PC-9 (cell line): Measurements from ENCODE around the gene PDE4D. TPM values are rescaled to one million over a fixed set of nuclear protein-coding genes. Genes with fewer than 3 reads are reported as not detected.

Experiments
- BruUV-seq: library from RNA; stranded (reverse); fragments of 400-500 nt; replicated peaks from 2 replicates; lab custom pipeline; 2021; lab: Mats Ljungman, UMichigan
- CTCF ChIA-PET: fragments of 300-600 bp; sonication (Branson Sonifier 250); formaldehyde crosslinking; loops from one replicate; lab custom pipeline; 2022; ENCODE audit warnings: antibody characterized with exemption; lab: Charles Lee
- POLR2A ChIA-PET: fragments of 300-600 bp; sonication (Branson Sonifier 250); formaldehyde crosslinking; loops from one replicate; lab custom pipeline; 2022; ENCODE audit warnings: antibody characterized with exemption; ENCODE audit not compliant: unreplicated experiment; lab: Charles Lee
- DNase-seq, 2 experiments: peaks; one replicate each; pipeline versions ENCODE4 v3.0.0 to v3.0.0-alpha.2; 2015 to 2022; ENCODE audit warnings: mixed read lengths in 1 of 2
- H2AFZ ChIP-seq: fragments of 200-600 bp; sonication (generic); 2 replicates; pipeline ENCODE4 v1.8.1; 2017; ENCODE audit warnings: antibody characterized with exemption
- H3F3A ChIP-seq: fragments of 200-600 bp; sonication (generic); 2 replicates; pipeline ENCODE4 v1.8.1; 2017; ENCODE audit warnings: antibody characterized with exemption, mild to moderate bottlenecking, low read depth; ENCODE audit not compliant: insufficient read depth
- H3K27ac ChIP-seq: fragments of 200-600 bp; sonication (generic); 2 replicates; pipeline ENCODE4 v1.6.1; 2016; ENCODE audit warnings: mixed run types
- H3K27me3 ChIP-seq: fragments of 200-600 bp; sonication (generic); 2 replicates; pipeline ENCODE4 v1.6.1; 2016; ENCODE audit warnings: low read depth, mixed run types; ENCODE audit not compliant: insufficient read depth
- H3K36me3 ChIP-seq: fragments of 200-600 bp; sonication (generic); 2 replicates; pipeline ENCODE4 v1.6.1; 2016; ENCODE audit warnings: low read depth, mixed run types
- H3K4me1 ChIP-seq: fragments of 200-600 bp; sonication (generic); replicated peaks from 2 replicates; pipeline ENCODE4 v1.6.1; 2016; ENCODE audit warnings: mixed run types; ENCODE audit not compliant: insufficient read depth
- H3K4me2 ChIP-seq: fragments of 200-600 bp; sonication (generic); 2 replicates; pipeline ENCODE4 v1.6.1; 2017; ENCODE audit warnings: mixed run types
- H3K4me3 ChIP-seq: fragments of 200-600 bp; sonication (generic); 2 replicates; pipeline ENCODE4 v1.6.1; 2016; ENCODE audit warnings: mixed run types
- H3K79me2 ChIP-seq: fragments of 200-600 bp; sonication (generic); 2 replicates; pipeline ENCODE4 v1.6.1; 2017; ENCODE audit warnings: low read depth, mixed run types
- H3K9me2 ChIP-seq: fragments of 200-600 bp; sonication (generic); 2 replicates; pipeline ENCODE4 v1.8.1; 2017; ENCODE audit warnings: mild to moderate bottlenecking; ENCODE audit not compliant: insufficient read depth
- H3K9me3 ChIP-seq: fragments of 200-600 bp; sonication (generic); 2 replicates; pipeline ENCODE4 v1.8.1; 2016; ENCODE audit warnings: low read depth; ENCODE audit not compliant: insufficient read depth
- H4K20me1 ChIP-seq: fragments of 200-600 bp; sonication (generic); 2 replicates; pipeline ENCODE4 v1.8.1; 2017; ENCODE audit not compliant: insufficient read depth
- CTCF ChIP-seq: fragments of 200-600 bp; sonication (generic); conservative IDR thresholded peaks from 2 replicates; pipeline ENCODE4 v1.6.1; 2017; ENCODE audit warnings: mixed run types, antibody characterized with exemption, mild to moderate bottlenecking, moderate library complexity
- EZH2 ChIP-seq: fragments of 200-600 bp; sonication (generic); IDR thresholded peaks from 2 replicates; pipeline ENCODE4 v1.8.0; 2017; ENCODE audit warnings: antibody characterized with exemption, low read depth
- intact Hi-C: fragments of 100-400 bp; cut with micrococcal nuclease; formaldehyde crosslinking; loops from one replicate; pipeline ENCODE4 v1.10.0; 2022; ENCODE audit not compliant: unreplicated experiment
- total RNA-seq: library from RNA; stranded (reverse); gene quantifications from 2 replicates; pipeline ENCODE4 v1.2.3, GENCODE V29; 2021

PDE4D gene
- total RNA-seq, 1 experiment from 2014 or later: 9.8 TPM

GRCh38 chr5:59207401-59207800 is 686.1 kb downstream of the PDE4D start:
- H3K27ac ChIP-seq: no peak overlapping the region
- H3K79me2 ChIP-seq: no peaks in the 10 kb centered on the region
- intact Hi-C loops: no loop called here

GRCh38 chr5:59206132-59206581 is 687.4 kb downstream of the PDE4D start:
- CTCF ChIA-PET: no interaction called here
- H3K4me2 ChIP-seq: no peak overlapping the region
- DNase-seq: no peak
- no peaks in the 10 kb centered on the region for H3K9me3 ChIP-seq
- no peaks in the 10 kb centered on the region for H3F3A ChIP-seq
- no peak overlapping the region for H2AFZ ChIP-seq
- no TSS peak for BruUV-seq
- H3K27ac ChIP-seq: no peak overlapping the region
- POLR2A ChIA-PET: interaction anchor here (0.6 kb wide), 1 partner anchor 10 kb away, joined by 4 read pairs; no protein-coding TSS in a partner anchor
- no peaks in the 10 kb centered on the region for H3K36me3 ChIP-seq
- no peaks in the 10 kb centered on the region for H3K9me2 ChIP-seq
- H4K20me1 ChIP-seq: no peaks in the 10 kb centered on the region
- H3K79me2 ChIP-seq: no peaks in the 10 kb centered on the region
- intact Hi-C loops: no loop called here
- no peaks in the 10 kb centered on the region for H3K4me1 ChIP-seq
- H3K4me3 ChIP-seq: no peak overlapping the region
- H3K27me3 ChIP-seq: no peaks in the 10 kb centered on the region
- TF ChIP-seq CTCF (no peak), EZH2 (no peak)

More at GRCh38 chr5:59207401-59207800, 686.1 kb downstream of the PDE4D start:
- DNase-seq: no peak
- no TSS peak for BruUV-seq
- no peak for TF ChIP-seq CTCF
- no peak overlapping the region for H3K4me3 ChIP-seq
- no peaks in the 10 kb centered on the region for H3F3A ChIP-seq
- H3K4me2 ChIP-seq: no peak overlapping the region
- POLR2A ChIA-PET: no interaction called here
- no peaks in the 10 kb centered on the region for H3K9me3 ChIP-seq
- H3K36me3 ChIP-seq: no peaks in the 10 kb centered on the region
- no peaks in the 10 kb centered on the region for H3K27me3 ChIP-seq
- no peaks in the 10 kb centered on the region for H3K4me1 ChIP-seq
- H3K9me2 ChIP-seq: no peaks in the 10 kb centered on the region
- no peak overlapping the region for H2AFZ ChIP-seq
- CTCF ChIA-PET: no interaction called here
- no peaks in the 10 kb centered on the region for H4K20me1 ChIP-seq

- ChIA-PET POLR2A (no interaction called here), CTCF (no interaction called here)
- Histone ChIP-seq H3K9me3 (no peaks in the 10 kb centered on the region), H2AFZ (no peak overlapping the region), H3K27me3 (no peaks in the 10 kb centered on the region), H3K4me1 (no peaks in the 10 kb centered on the region), H3K79me2 (no peaks in the 10 kb centered on the region), H3K4me2 (no peak overlapping the region), H3K27ac (no peak overlapping the region), H3F3A (peaks cover 6% of the 10 kb centered on the region), H3K9me2 (no peaks in the 10 kb centered on the region), H3K36me3 (no peaks in the 10 kb centered on the region), H3K4me3 (no peak overlapping the region), H4K20me1 (no peaks in the 10 kb centered on the region)
- TF ChIP-seq CTCF (no peak), EZH2 (no peak)
- no peak for DNase-seq
- no TSS peak for BruUV-seq
- intact Hi-C loops: no loop called here
Observed at GRCh38 chr5:59204114-59204897, 689.2 kb downstream of the PDE4D start.
